ENCODE measurements around the gene NFS1. TPM values are rescaled to one million over a fixed set of nuclear protein-coding genes. Genes with fewer than 3 reads are reported as not detected.
A peak's percentile ranks its signal among the peaks of the same experiment; 100 is the strongest.

The NFS1 gene
- total and polyA plus RNA-seq, 4 donors: 30.1 to 55.2 (median 46.1) TPM

DNA sequence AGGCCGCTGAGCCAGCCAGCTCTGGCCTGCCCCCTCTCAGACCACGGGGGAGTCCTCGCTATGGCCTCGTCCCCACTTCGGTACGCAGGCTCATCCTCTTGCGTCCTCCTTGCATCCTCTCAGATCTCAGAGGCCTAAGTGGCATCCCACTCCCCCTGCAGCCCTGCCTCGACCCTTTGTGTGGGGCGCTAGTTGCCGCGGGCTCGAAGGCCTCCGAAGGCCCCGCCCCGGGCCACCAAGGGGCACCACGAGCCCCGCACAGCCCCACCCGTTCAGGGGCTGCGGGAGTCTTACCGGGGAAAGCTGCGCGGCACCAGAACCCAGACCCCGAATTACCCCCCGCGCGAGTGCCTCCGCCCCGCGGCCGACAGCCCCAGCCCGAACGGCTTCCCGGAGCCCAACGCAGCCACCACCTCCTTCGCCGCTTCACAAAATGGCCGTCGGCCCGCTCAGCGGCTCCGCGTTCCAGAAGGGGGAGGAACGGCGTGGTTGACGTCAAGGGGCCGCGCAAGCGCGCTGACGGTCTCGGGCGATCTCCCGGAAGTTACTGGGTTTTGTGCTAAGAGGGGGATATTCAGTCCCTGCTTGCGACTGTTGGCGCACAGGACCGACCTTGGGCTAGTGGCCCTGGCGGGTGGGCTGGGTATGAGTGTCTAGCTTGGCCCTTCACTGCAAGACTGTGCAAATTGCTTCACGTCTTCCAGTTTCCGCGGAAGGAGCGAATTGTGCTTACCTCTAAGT lies 34.5 kb downstream of the NFS1 start, which contains the start of the genes CPNE1 and RBM12:
CPNE1 (minus strand) TSS at position 435 of the 741 bp plus-strand sequence. CDS start 31,977 bp downstream, outside the sequence.
RBM12 (minus strand) TSS at position 435 of the 741 bp plus-strand sequence. CDS start 9,578 bp downstream, outside the sequence.
- DNase-seq (ENCODE audit: low spot score): peak; percentile 90
- Histone ChIP-seq H3K4me3 (ENCODE audit: low read depth in 1 of 3, low read length in 3 of 3) (peak within 1 kb of the TSS; percentile 65 to 95 (median 72)), H3K9ac (ENCODE audit: low read depth in 1 of 2, low read length in 2 of 2) (peak within 1 kb of the TSS; percentile 97 to 98), H3K4me1 (ENCODE audit: control insufficient read depth in 4 of 4, insufficient read depth in 4 of 4, low read length in 3 of 4) (peaks cover 6 to 36% (median 22%) of the 10 kb centered on the region in 4 donors), H3K9me3 (ENCODE audit: control insufficient read depth in 4 of 4, low read length in 3 of 4) (no peaks in the 10 kb centered on the region), H3K27me3 (ENCODE audit: control insufficient read depth in 4 of 4, insufficient read depth in 4 of 4, low read length in 3 of 4) (no peaks in the 10 kb centered on the region), H3K36me3 (ENCODE audit: control insufficient read depth in 4 of 4, insufficient read depth in 3 of 4, low read depth in 1 of 4, low read length in 3 of 4) (peaks cover 0 to 12% (median 10%) of the 10 kb centered on the region in 4 donors), H3K27ac (ENCODE audit: low read depth in 1 of 2, low read length in 2 of 2) (peak within 1 kb of the TSS; percentile 92 to 98)
- TF ChIP-seq RXRA (IDR thresholded peaks at IDR 0.05) (peak in 1 of 2 donors; percentile 5), CTCF (IDR thresholded peaks at IDR 0.05; ENCODE audit: low read depth, low read length, missing input control) (no peak), EGR1 (IDR thresholded peaks at IDR 0.05; ENCODE audit: low read depth in 2 of 2) (no peak), MAX (IDR thresholded peaks at IDR 0.05) (peak; percentile 51), ATF3 (IDR thresholded peaks at IDR 0.05) (no peak), HNF4G (IDR thresholded peaks at IDR 0.05) (no peak), GABPA (IDR thresholded peaks at IDR 0.05 in 1 of 2, conservative IDR thresholded peaks at IDR 0.05 in 1 of 2) (peak; percentile 7 to 77), REST (IDR thresholded peaks at IDR 0.05) (peak; percentile 79), YY1 (IDR thresholded peaks at IDR 0.05) (peak; percentile 99), FOXA1 (IDR thresholded peaks at IDR 0.05) (no peak), NR2F2 (IDR thresholded peaks at IDR 0.05) (no peak), SP1 (IDR thresholded peaks at IDR 0.05) (peak; percentile 39), FOXA2 (IDR thresholded peaks at IDR 0.05) (no peak), TAF1 (conservative IDR thresholded peaks at IDR 0.05) (peak; percentile 89), JUND (IDR thresholded peaks at IDR 0.05) (peak in 1 of 2 donors; percentile 25), RAD21 (IDR thresholded peaks at IDR 0.05) (peak in 1 of 2 donors; percentile 35), HNF4A (conservative IDR thresholded peaks at IDR 0.05) (peak in 1 of 2 donors; percentile 3)
- TF ChIP-seq, protein P1, sequence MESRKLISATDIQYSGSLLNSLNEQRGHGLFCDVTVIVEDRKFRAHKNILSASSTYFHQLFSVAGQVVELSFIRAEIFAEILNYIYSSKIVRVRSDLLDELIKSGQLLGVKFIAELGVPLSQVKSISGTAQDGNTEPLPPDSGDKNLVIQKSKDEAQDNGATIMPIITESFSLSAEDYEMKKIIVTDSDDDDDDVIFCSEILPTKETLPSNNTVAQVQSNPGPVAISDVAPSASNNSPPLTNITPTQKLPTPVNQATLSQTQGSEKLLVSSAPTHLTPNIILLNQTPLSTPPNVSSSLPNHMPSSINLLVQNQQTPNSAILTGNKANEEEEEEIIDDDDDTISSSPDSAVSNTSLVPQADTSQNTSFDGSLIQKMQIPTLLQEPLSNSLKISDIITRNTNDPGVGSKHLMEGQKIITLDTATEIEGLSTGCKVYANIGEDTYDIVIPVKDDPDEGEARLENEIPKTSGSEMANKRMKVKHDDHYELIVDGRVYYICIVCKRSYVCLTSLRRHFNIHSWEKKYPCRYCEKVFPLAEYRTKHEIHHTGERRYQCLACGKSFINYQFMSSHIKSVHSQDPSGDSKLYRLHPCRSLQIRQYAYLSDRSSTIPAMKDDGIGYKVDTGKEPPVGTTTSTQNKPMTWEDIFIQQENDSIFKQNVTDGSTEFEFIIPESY (IDR thresholded peaks at IDR 0.05): no peak
- under 1% methylated on average over 61 of the region's 61 CpGs for WGBS

Data from liver (tissue), 9 donors.